Spleen (tissue), 3 donors: ENCODE measurements around the gene TRIM2.

Source experiments
- POLR2A ChIP-seq, 3 donors: fragments of 450-650 bp; IDR thresholded peaks; one replicate each; pipeline ENCODE4 v1.5.1; 2017; ENCODE audit warnings: antibody characterized with exemption in 3 of 3, mild to moderate bottlenecking in 1 of 3
- POLR2AphosphoS5 ChIP-seq, 3 donors: sonication (generic); formaldehyde crosslinking; IDR thresholded peaks; one replicate each; pipeline ENCODE4 v1.5.1; 2017; ENCODE audit warnings: antibody characterized with exemption in 3 of 3

GRCh38 chr4:153268295-153268694, 64.1 kb downstream of the TRIM2 start:
- TF ChIP-seq POLR2A (IDR thresholded peaks at IDR 0.05) (no peak), POLR2AphosphoS5 (IDR thresholded peaks at IDR 0.05) (no peak)
